AG20443 (cell line): Measurements from ENCODE around the gene CTSW.

Experiments used
- DNase-seq: peaks from one replicate; pipeline ENCODE4 v3.0.0; 2012; ENCODE audit warnings: low spot score, mixed read lengths

CTSW gene

DNA sequence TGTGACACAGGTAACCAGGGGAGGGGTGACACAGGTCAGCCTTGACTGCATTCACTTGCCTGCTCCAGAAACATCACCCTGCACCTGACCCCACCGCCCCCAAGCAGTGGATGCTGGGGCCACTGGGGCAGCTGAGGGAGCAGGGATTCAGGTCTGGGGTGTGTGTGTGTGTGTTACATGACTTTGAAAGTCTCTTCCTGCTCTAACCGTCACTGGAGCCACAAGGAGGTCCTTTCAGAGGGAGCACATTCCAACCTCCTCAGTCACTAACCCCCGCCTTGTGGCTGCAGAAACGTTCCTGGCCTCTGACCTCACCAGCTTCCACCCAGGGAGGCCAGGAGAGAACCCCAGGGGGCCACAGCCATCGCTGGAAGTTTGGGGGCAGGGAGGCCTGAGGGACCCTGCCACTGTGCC, 23.4 kb downstream of the CTSW start:
- DNase-seq, result peak; percentile 86

DNA sequence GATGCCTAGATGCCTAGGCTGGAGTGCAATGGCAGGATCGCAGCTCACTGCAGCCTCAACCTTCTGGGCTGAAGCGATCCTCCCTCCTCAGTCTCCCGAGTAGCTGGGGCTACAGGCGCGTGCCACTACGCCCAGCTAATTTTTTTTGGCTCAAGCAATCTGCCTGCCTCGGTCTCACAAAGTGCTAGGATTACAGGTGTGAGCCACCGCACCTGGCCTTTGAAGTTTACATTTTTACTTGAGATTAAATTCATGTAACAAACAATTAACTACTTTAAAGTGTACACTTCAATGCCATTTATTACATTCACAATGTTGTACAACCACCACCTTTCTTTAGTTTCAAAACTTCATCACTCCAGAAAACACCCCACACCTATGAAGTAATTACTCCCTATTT, 24.1 kb downstream of the CTSW start:
- no peak for DNase-seq

DNA sequence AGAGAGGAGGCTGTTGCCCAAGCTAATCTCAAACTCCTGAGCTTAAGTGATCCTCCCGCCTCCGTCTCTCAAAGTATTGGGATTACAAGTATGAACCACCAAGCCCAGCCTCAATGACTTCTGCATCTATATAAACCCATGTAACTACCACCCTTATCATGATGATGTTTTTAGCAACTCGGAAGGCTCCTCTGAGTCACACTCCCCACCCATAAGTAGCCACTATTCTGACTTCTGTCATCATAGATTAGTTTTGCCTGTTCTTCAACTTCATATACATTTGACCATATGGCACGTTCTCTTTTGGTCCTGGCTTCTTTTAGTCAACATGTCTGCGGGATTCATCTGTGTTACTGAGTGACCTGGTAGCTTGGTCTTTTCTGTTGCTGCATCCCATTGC, 27.0 kb downstream of the CTSW start:
- DNase-seq, result no peak

DNA sequence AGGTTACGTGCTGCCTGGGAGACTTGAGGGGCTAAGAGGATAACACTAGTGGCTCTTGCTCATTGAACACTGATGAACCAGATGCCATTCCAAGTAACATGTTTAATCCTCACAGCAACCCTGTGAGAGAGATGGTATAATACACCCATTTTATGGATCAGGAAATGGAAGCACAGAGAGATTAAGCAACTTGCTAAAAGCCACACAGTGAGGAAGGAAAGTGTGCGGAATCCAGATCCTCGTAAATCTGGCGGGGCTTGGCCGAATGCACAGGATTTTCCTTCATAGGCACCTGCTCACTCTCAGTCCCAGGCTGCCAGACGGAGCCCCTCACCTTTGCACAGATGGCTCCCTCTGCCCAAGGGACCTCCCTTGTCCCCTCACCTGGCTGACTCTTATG, 28.2 kb downstream of the CTSW start:
- DNase-seq, result no peak

DNA sequence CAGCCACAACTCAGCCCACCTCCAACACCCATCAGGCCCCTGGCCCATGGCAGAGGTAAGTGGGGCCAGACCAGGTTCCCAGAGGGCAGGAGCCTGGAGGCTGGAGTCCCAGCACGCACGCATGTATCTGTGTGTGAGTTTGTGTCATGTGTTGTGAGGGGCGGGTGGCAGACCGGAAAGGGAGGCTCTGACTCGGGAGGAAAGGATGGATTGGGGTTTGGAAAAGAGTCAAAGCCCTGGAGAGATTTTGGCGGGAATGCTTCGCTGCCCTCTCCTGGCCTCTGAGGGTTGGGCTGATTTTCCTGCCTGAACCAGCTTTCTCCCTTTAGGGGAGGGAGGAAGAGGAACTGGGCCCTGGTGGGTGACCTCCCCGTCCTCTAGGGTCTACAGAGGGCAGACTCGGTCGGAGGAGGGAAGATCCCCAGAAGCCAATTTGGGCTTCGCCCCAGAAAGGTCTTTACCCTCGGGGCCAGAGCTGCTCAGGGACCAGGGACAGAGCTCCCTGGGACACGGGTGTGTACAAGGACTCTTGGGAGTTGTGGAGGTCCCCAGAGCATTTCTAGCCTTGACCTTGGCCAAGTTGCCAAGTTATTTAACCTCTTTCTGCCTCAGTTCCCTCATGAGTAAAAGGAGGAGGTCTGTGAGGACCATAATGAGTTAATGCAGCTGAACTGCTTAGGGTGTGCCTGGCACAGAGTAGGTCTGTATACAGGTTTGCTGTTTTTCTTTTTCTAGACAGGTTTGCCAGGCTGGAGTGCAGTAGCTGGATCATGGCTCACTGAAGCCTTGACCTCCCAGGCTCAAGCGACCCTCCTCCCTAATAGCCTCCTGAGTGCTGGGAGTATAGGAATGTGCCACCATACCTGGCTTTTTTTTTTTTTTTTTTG, 32.3 kb downstream of the CTSW start:
- peak; percentile 88 for DNase-seq

DNA sequence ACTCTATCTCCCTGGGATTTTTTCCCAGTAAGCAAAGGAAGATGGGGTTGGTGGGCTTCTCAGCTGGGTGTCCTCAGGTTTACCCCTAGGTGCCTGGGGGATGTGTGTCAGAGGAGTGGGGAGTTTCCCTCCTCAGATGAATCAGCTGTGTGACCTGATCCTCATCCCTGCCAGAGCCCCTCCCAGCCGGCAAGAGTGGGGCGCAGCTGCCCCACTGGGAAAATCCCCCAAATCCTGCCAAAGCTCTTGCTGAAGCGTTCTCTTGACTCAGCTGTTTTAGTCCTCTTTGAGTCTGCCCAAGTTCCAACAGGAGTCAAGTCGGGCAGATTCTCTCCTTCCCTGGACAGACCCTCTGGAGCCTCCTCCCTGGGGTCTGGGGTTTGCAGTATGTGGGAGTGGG, 33.2 kb downstream of the CTSW start:
- DNase-seq, result peak; percentile 55

DNA sequence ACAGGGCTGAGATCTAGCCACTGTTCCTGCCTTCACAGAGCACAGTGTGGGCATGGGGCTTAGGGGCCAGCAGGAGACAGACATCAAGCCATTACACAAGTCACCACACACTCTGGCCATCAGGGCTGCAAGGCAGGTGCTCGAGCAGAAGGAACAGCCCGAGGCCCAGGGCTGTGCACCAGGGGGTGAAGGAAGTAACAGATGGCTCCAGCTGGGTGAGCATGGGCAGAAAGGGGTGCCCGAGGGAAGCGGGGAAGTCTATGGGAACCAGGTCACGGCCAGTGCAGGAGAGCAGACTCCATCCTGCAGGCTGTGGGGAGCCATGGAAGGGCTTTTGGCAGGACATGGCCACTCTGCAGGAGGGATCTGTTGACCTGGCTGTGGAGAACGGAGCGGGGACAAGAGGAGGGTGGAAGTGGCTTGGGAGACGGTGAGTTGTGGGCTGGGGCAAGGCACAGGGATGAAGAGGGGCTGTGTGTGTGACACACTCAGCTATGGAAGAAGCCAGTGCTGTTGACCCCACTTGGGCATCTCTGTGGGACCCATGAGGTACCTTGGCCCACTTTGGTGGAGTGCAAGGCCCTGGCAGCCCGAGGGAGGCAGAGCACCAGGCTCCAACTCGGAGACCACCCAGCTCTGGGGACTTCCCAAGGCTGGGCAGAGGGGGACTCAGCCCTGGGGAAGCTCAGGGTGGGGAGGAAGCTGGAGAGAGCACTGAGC, 35.6 kb downstream of the CTSW start:
- DNase-seq, result no peak

DNA sequence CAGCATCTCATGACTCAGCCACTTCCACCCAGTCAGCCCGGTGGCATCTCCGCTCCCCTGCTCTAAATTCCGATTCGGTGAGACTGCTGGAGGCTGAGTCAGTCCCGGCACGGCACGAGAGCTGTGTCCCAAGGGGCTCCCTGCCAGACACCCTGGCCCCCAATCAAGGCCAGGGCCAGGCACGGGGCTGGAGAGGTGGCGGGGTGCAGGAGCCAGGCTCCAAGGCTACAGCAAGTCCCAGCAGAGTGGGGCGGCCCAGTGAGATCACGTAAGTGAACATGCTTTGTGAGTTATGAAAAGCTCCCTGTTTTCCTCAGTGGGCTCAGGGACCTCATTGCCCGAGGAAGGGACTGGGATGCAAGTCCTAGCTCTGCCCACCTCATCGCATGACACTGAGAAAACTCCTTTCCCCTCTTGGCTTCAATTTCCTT, 36.2 kb downstream of the CTSW start:
- DNase-seq, result peak; percentile 92

DNA sequence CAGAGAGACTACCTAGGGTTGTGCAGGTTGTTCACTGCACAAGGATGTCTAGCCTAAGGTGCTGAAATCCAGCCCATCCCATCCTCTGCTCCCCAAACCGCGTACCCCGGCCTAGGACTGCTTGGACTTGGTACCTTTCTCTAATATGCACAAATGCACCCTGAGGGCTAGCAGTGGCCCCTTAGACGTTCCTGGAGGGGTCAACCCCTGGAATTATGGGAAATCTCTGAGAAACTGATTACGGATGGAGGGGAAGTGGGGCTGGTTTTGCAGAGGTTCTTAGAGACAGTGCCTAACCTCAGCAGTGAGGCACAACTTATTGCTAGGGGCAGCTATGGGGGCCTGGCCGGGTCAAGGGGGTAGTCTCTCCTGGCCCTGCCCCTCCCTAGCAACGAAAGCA, 36.8 kb downstream of the CTSW start:
- no peak for DNase-seq

DNA sequence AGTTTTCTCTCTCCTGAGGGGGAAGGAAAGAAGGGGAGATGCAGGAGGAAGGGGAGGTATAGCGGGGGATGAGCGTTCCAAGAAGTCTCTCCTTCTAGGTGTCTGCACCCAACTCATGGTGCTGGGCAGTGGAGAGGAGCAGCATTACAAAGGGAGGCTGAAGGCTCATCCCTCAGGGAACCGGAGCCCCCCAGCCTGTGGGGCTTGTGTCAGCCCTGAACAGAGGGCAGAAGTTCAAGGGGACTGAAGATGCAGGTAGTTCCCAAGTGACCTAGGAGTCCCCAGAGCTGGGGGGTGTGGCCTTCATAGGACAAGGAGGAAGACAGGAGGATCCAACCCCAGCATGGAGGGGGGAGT, 37.4 kb downstream of the CTSW start:
- no peak for DNase-seq

DNA sequence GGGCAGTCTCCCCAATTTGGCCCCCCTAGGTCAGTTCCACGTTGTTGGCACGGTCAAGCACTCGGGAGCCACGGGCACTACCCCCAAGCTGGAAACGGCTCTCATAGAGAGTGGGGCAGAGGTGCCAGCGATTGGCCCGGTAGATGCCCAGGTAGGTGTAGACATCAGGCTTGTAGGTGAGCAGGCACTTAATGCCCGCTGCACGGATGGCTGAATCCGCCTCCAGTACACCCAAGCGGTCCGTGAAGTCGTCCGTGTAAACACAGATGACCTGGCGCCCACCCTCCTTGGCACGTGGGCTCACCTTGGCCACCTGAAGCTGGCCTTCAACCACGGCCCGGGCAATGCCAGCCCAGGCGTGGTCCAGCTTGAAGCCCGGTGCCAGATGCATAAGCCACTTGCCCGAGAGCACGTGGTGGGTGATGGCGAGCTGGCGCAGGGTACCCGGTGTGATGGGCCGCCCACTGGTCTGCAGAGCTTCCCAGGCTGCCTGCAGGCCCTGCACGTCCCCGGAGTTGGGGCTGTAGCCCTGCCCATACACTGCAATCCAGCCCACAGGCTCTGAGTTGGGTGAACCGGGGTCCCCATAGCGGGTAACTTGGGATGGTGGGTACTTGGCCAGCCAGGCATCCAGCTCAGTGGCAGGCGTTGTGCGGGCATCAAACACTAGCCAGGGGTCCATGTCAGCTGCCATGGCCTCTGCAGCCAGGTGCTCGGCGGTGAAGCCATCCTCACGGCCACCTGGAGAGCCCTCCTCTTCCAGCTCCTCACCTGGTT, 38.0 kb downstream of the CTSW start:
- peak; percentile 9 for DNase-seq

DNA sequence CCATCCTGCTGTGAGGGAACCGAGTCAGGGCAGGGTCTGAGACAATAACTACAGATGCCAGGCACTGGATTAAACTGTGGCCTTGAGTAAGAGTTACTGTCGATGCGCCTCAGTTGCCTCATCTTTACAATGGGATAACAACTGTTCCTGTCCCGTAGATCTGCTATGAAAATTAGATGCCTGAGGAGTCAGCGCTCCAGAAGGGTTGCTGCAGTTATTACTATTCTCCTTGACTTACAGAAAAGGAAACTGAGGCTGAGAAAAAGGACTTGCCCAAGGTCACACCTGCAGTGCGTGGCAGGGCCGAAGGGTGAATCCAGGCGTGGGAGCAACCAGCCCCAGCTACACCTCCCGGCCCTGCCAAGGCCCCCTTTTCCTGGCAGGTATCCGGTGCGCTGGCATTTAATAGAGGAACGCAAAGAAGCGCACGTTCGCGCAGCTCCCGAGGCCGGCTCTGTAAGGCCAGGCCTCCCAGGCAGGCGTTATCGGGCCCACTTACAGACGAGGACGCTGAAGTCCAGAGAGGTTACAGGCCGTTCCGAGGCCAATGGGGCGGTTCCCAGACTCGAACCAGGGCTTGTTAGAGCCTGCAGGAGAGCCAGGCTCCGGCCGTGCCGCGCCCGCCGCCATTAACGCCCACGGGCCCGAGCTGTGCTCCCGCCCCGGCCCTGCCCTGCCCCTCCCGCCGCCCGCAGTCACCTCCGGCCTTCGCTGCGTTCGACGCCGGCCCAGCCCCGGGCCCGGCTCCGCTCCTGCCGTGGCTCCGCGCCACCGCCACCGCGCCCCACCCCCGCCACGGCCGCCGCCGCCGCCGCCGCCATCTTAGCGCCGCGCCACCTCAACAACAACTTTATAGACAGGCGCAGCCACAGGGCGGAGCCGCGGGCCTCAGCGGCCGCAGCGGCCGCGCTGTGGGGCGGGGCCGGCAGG, 38.8 kb downstream of the CTSW start, which contains the start of gene C11orf68:
Gene C11orf68 (minus strand): TSS at position 852 of the 930 bp plus-strand sequence. CDS start 31 bp downstream, at position 821.
- DNase-seq, result no peak

DNA sequence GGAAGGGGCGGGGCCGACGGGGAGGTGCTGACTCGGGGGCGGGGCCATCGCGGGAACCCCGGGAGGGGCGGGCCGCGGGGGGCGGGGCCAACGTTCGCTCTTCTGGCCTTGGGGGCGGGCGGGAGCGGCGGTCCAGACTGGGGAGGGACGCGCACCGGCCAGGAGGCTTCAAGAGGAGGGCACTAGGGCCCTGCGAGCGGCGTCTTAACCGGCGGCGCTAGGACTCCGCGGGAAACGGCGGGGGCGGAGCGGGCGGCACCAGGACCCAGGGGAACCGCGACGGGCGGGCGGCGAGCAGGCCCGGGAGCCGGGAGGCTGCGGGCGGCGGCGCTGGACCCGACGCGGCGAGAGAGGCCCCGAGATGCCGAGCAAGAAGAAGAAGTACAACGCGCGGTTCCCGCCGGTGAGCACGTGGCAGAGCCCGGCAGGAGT, 39.5 kb downstream of the CTSW start, which contains the start of gene DRAP1:
Gene DRAP1 (plus strand): TSS at position 286 of the 432 bp plus-strand sequence. CDS start 76 bp downstream, at position 362.
- peak; percentile 98 for DNase-seq

DNA sequence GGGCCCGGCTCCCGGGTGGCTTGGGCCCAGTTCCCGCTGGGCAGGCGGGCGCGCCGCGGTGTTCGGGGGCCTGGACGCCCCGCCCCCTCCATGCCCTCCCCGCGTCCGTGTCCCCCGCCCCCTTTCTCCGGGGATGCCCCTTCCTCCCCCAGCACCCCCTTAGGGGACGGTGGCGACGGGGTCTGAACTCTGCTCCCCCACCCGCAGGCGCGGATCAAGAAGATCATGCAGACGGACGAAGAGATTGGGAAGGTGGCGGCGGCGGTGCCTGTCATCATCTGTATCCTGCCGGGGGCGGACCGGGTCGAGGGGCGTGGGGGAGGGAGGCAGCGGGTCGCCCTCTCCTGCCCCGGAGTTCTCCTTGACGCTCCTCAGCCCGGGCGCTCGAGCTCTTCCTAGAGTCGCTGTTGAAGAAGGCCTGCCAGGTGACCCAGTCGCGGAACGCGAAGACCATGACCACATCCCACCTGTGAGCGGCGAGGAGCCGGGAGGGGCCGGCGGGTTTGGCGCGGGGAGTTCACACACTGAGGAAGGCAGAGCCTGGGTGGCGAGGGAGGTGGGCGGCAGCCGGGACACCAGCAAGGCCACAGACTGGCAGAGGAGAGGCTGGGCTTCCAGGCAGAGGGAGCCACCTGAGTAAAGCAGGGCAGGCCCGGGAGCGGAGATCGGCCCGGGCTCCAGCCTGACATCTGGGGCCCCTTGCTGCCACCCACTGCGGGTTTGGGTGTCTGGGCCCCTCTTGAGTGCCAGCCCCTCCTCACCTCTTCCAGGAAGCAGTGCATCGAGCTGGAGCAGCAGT, 40.1 kb downstream of the CTSW start:
- no peak for DNase-seq

DNA sequence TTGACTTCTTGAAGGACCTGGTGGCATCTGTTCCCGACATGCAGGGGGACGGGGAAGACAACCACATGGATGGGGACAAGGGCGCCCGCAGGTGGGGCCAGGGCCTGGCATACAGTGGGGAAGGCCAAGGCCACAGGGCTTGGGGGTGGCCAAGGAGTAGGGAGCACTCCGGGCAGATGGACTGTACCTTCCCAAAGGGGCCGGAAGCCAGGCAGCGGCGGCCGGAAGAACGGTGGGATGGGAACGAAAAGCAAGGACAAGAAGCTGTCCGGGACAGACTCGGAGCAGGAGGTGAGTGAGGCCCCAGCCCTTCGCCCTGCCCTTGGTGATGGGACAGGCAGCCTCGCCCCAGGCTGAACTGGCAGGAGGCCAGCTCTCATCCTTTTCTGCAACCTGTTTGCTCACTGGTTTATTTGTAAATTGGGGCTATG, 40.8 kb downstream of the CTSW start:
- peak; percentile 11 for DNase-seq

DNA sequence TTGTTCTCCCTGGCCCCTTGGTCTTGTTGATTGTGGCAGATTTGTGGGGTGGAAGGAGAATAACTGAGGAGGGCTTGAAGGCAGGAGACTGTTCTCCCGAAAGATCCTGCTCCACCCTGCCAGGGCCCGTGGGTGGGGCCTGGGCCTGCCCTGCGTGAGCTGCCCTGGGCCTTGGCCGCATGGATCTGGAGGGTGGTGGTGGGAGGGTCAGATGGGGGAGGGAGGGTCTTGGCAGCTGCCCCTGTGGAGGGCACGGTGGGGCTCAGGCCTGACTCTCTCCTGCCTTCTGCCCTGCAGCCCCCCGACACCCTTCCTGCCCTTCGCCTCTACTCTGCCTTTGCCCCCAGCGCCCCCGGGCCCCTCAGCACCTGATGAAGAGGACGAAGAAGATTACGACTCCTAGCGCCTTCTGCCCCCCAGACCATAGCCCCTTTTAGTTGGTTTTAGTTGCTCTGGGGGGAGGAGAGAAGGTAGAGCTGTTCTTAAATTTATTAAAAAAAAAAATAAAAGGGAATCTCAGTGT, 41.5 kb downstream of the CTSW start:
- DNase-seq, result peak; percentile 36

DNA sequence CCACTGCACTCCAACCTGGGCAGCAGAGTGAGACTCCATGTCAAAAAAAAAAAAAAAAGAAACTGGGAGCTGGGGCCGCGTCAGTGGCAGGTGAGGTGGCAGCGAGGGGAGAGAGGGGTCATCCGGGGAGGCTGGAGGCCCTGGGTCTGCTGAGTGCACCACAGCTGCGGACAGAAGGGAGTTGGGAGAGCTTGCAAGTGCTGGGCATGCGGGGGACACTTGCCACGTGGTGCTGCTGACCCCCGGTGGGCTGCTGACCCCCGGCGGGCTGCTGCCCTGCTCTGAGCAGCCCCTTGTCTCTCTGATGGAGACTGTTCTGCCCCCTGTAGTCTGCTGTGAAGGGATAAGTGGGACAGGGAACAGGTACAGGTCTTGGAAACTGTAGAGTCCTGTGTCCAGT, 42.2 kb downstream of the CTSW start:
- DNase-seq, result no peak

DNA sequence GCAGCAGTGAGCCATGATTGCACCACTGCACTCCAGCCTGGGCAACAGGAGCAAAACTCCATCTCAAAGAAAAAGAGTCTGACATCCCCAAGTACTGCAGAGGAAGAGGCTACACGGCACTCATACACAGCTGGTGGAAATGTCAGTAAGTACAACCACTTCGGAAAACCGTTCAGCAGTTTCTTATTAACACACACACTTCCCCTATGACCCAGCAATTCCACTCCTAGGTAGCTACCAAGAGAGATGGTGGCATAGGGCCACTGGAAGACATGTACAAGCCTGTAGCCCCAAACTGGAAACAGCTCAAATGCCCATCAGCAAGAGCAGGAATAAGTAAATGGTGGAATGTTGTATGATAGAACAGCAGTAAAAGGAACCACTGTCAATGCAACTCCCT, 42.9 kb downstream of the CTSW start:
- no peak for DNase-seq

DNA sequence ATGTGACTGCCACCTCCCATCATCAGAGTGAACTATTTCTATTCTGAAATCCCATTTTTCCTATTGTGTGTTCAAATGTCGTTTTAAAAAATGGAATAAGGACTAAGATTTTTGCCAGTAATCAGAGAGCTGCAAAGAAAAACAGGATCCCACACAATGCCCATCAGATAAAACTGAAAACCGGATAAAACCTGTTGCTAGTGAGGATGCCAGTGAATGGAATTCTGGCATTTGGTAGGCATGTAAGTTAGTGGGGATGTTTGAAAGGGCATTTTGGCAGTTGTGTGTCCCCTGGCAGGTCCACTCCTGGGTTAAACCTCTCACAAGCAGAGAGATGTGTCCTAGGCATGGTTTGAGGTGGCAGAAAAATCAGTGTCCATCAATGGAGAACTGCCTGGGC, 45.8 kb downstream of the CTSW start:
- no peak for DNase-seq

DNA sequence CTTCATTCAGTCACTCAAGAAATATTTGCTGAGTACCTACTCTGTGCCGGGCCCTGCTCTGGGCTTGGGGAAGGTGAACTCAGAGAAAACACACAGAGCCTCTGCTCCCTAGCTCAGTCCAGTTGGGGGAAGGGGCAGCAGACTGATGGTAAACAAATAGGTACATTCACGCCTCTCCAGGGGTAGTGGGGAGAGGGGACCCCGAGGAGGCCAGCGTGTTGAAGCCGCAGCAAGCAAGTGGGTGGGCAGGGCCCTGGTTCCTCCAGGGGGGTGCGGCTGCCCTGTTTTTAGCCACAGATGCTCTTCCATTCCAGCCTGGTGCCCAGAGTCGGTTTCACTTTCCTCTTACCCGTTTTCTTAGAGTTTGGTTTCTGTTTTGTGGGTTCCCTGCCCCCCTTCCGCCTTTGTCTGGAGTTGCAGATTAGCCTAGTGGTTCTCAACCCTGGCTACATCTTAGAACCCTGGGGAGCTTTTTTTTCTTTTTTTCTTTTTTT, 48.3 kb downstream of the CTSW start:
- DNase-seq, result peak; percentile 50
